Fibroblast of the aortic adventitia (primary cell): Measurements from ENCODE around the gene MAGEF1. TPM values are rescaled to one million over a fixed set of nuclear protein-coding genes. Genes with fewer than 3 reads are reported as not detected.

ENCODE experiments used
- DNase-seq: peaks from one replicate; pipeline ENCODE4 v3.0.0-alpha.2; 2010; ENCODE audit warnings: low read depth
- H3K4me3 ChIP-seq: 2 replicates; pipeline ENCODE4 v1.5.1; 2011; ENCODE audit warnings: low read depth, mild to moderate bottlenecking, control low read depth, low read length, moderate library complexity
- CTCF ChIP-seq: IDR thresholded peaks from 2 replicates; pipeline ENCODE4 v1.5.1; 2011; ENCODE audit warnings: mild to moderate bottlenecking, low read length, control low read depth, inconsistent platforms; ENCODE audit not compliant: insufficient read depth
- total RNA-seq: library from RNA; depleted of rRNA; stranded (reverse); fragments of >200 nt; gene quantifications from 2 replicates; pipeline ENCODE4 v1.2.3, GENCODE V29; 2012; ENCODE audit warnings: low replicate concordance

MAGEF1 gene
- total RNA-seq, 1 donor: 16.8 TPM

GRCh38 chr3:184694716-184695115, 17.1 kb downstream of the MAGEF1 start:
- H3K4me3 ChIP-seq: no peak overlapping the region
- DNase-seq: no peak
- TF ChIP-seq CTCF: no peak

GRCh38 chr3:184694133-184694665, 17.7 kb downstream of the MAGEF1 start:
- H3K4me3 ChIP-seq: no peak overlapping the region
- DNase-seq: no peak
- no peak for TF ChIP-seq CTCF

- no peak overlapping the region for H3K4me3 ChIP-seq
- no peak for TF ChIP-seq CTCF
- no peak for DNase-seq
Measured at GRCh38 chr3:184693011-184693975, 18.6 kb downstream of the MAGEF1 start.

GRCh38 chr3:184691397-184692231, 20.2 kb downstream of the MAGEF1 start:
- H3K4me3 ChIP-seq: no peak overlapping the region
- DNase-seq: peak; percentile 58
- TF ChIP-seq CTCF: no peak

- DNase-seq: no peak
- TF ChIP-seq CTCF: no peak
- H3K4me3 ChIP-seq: no peak overlapping the region
Measured at GRCh38 chr3:184690192-184690883, 21.5 kb downstream of the MAGEF1 start.

GRCh38 chr3:184688882-184689271, 23.0 kb downstream of the MAGEF1 start:
- no peak for DNase-seq
- H3K4me3 ChIP-seq: no peak overlapping the region
- TF ChIP-seq CTCF: no peak
